Stimulated activated naive CD4-positive, alpha-beta T cell treated with Interleukin-2 at 50 U/mL for 16 hours (primary cell): ENCODE data around the gene EGFL8.

Experiments used
- DNase-seq: peaks from one replicate; lab custom pipeline; 2025; lab: John Stamatoyannopoulos, UW

EGFL8 gene

GRCh38 chr6:32146687-32147086 lies 17.7 kb upstream of the EGFL8 start:
- DNase-seq: no peak

- no peak for DNase-seq
Observed at GRCh38 chr6:32147401-32148132, 16.8 kb upstream of the EGFL8 start.

DNA sequence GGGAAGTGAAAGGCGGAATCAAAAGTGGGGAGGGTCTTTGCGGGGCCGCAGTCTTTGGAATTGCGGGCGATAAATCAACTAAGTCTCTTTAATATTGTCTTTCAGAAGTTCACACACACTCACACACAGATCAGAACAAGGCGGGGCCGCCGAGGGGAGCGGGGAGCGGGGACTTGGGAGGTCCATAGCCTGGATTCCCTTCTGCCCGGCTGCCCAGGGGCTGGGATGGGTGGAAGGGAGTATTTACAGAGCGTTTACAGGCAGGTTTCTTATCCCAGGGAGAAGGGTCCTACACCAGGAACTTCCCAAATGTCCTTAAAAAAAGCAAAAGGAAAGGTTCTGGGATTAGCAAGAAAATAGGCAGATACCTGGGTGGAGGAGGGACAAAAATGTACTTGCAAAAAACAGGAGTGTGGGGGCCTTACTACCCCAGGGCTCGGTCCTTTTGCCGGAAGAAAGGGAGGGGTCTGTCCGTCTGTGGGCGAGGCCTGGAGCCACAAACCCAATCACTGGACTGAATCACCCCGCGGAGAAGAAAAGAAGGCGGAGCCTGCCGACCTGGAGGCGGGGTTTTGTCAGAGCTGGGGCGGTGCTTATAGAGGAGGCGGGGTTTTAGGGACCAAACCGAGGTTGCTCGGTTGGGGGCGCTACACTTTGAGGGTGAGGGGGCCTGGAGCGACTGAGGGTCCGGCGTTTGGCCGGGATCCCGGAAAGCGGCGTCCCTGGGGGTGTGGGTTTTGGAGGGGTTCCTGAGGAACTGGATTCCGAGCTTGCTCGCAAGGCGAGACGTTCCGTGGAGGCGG lies 15.9 kb upstream of the EGFL8 start:
- peak; percentile 45 for DNase-seq

- DNase-seq: no peak
Observed at GRCh38 chr6:32149092-32149755, 15.2 kb upstream of the EGFL8 start.

DNA sequence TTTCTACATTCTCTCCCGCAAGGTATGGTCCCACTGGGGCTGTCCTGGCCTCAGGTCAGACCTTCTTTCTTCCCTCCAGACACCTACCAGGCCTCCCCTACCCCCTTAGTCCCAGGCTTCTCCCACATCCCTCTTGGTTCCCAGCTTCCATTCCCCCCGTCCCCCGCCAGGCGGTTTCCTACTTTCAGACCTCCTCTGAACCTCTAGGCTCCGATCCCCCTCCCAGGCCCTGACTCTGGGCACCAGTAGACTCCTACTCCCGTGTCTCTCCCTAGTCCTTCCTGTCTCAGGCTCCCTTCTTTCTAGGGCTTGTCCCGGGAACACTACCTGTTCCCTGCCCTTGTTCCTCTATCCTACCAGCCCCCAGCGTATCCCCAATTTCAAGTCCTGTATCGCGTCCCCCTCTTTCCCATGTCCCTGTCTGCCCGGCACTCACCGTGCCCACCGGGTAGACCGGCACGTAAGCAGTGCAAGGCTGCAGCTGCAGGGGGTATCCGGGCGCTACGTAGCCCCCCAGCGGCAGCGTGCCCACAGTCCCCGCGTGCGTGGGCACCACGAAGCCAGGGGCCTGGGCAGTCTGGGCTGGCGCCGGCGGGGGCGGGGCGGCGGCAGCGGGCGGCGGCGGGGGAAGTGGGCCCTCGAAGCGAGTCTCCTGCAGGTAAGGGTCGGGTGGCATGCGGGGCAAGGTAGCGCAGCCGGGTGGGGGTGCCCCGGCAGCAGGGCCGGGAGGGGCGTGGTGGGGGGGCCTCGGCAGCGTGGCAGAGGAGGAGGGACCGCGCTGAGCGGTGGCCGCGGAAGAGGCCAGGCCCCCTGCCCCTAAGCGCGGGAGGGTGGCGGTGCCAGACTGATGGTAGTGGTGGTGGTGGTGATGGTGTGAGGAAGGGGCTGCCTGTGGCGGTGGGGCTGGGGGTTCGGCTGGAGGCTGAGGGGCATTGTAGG lies 14.2 kb upstream of the EGFL8 start:
- DNase-seq: no peak

GRCh38 chr6:32151181-32151862 lies 13.1 kb upstream of the EGFL8 start:
- no peak for DNase-seq

DNA sequence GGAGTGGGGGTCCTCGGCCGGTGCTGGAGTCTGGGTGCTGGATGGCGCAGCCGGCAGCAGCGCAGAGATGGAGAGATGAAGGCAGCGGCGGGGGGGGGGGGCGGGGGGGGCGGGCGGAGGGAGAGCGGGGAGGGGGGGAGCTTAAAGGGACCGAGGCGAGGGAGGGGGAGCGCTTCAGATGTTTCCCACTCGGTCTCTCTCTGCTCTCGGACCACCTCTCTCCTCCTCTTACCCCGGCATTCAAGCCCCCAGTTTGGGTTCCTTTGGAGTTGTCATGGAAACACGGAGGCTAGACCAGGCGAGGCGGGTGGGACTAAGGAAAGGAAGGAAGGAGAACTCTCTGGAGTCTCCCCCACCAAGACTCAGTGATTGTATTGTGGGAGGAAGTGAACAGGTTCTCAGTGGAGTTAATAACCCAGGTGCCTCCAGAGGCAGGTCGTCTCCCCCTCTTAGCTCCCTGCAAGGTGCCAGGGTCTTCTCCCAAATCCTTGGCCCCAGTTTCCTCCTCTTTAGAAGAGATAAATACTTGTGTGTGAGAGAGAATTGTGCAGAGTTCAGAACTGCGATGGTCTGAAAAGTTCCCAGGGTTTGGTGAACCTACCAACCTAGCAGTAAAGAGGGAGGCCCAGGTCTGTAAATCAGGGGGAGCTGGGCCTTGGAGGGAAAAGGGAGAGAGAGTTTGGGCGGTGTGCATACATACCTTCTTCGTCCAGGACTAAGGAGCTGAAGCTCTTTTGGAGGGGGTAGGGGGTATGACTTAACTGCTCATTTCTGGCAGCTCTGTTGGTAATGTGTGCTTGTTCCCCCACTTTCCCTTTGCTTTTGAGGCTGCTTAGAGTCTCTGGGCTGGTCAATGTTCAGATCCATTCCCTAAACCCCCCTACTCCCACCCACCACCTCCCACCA lies 12.3 kb upstream of the EGFL8 start, which contains the start of gene PRRT1:
TSS of gene PRRT1 (minus strand) at position 77 of the 906 bp plus-strand sequence. CDS start 112 bp downstream, outside the sequence.
- DNase-seq: no peak

- DNase-seq: no peak
Observed at GRCh38 chr6:32152769-32153563, 11.4 kb upstream of the EGFL8 start.

DNA sequence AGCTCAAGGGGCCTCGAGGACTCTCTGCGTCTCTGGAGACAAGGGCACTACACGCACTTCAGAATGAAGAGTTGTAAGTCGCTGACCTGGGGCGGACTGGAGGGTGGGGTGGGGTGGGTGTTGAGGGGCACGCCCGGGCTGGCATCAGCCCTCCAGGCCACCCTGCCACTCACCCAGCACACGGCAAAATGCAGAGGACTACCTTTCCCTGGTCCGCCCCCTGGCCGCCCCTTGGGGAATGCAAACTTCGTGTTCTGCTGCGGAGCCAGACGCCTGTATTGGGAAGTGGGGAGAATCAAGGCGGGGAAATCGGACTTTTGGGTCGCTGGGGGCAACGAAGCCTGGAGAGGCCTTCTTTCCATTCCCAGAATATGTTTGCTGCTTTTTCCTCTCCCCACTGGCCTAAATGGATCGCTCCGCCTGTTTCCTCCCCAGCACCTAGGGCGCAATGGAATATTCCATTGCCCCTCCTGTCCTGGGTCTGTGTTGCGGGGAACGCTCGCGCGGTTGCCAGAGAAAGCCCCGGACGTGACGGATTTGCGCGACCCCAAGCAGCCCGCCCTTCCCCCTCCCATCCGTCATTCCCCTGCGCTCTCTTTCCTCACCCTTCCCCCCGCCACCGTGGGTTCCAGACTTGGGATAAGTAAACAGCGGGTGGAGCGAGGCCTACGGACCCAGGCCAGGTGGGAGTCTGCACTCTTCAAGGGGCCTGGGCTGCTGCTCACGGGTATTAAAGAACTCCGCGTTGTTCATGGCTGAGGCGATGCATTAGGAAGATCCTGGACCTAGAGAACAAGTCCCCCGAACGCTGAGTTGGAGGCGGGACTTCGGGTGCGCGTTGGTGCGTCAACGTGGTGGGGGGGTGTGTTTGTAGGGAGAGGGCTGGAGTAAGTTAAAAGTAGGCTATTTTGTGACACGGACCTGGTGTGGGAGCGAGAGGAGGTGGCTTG lies 10.6 kb upstream of the EGFL8 start, which contains the start of gene PPT2:
TSS of gene PPT2 (plus strand) at position 578 of the 950 bp plus-strand sequence. CDS start 454 bp downstream, outside the sequence.
- peak; percentile 61 for DNase-seq

- peak; percentile 41 for DNase-seq
Observed at GRCh38 chr6:32154514-32155161, 9.8 kb upstream of the EGFL8 start.

- no peak for DNase-seq
Observed at GRCh38 chr6:32156891-32157290, 7.5 kb upstream of the EGFL8 start.

GRCh38 chr6:32158052-32158451 lies 6.3 kb upstream of the EGFL8 start:
- DNase-seq: no peak

DNA sequence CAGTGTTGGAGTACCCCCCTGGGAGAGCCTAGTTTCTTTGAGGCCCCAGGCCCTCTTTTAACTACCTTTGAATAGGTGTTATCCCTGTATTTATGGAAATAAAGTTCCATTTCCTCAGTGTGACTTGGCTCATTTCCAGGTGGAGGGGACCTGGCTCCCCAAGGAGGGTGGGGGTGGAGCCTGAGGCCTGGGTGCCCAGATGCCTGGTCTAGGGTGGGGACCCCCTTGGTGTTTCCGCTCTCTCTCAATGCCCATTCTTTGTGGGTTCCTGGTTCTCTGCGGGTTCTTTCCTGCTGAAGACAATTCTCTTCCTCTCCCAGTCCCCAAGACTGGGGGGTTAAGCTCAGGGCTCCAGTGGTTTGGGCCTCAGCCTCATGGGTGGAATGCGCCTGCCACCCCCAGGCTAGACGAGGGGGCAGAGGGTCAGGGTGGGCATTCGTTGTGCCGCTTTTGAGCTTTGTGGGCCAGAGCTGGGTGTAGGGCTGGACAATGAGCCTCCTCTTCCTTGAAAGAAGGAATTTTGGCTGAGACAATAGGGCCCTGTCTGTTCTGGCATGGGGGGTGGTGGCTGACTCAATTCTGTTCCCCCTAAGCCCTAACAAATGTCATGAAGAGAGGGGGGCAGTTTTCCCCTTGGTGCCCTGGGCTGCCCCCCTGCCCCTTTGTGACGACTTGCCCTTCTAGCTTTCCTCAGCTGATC lies 686 bp upstream of the EGFL8 start:
- DNase-seq: no peak

DNA sequence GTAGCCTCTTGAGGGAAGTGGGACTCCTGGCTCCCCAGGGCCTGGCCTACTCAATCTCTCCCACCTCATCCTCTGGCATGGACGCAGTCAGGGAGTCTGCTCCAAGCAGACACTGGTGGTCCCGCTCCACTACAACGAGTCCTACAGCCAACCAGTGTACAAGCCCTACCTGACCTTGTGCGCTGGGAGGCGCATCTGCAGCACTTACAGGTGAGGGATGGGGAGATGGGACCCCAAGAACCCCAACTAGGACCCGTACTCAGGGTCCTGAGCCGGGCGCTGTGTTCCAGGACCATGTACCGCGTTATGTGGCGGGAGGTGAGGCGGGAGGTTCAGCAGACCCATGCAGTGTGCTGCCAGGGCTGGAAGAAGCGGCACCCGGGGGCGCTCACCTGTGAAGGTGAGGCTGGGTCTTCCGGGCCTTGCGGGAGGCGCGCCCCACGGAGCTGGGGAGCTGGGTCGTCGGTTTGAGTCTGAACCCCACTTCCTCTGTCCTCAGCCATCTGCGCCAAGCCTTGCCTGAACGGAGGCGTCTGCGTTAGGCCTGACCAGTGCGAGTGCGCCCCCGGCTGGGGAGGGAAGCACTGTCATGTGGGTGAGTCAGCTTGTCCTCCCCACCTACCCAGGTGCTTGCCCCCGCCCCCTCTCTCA lies 2.1 kb downstream of the EGFL8 start:
- no peak for DNase-seq

DNA sequence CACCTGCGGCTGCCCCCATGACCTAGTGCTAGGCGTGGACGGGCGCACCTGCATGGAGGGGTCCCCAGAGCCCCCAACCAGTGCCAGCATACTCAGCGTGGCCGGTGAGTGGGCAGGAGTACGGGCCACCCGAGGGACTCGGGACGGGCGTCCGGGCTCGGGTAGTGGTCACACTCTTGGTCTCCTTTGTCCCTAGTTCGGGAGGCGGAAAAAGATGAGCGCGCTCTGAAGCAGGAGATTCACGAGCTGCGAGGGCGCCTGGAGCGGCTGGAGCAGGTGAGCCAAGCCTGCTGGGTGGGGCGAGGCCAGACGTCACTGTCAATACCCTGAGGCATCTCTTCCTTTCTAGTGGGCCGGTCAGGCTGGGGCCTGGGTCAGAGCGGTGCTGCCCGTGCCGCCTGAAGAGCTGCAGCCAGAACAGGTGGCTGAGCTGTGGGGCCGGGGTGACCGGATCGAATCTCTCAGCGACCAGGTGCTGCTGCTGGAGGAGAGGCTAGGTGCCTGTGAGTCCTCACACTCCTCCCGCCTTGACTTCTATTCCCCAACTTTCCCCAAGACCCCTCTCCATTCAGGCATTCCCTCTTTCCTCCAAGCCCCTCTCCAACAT lies 2.9 kb downstream of the EGFL8 start:
- DNase-seq: no peak
